HUDEP-2 (cell line): Measurements from ENCODE around the gene FITM1.
"Not testable (repeated sequence)": the region's sequence is repeated elsewhere in the genome, so short reads cannot be mapped to it uniquely, and the experiment has no call there.

Source experiments
- DNase-seq, 76 experiments: peaks; one replicate each; lab custom pipeline; 2025; ENCODE audit not compliant: unreplicated experiment in 76 of 76; lab: John Stamatoyannopoulos, UW

The FITM1 gene

GRCh38 chr14:24096545-24097181 lies 33.8 kb upstream of the FITM1 start:
- no peak for DNase-seq

- DNase-seq = no peak
Observed at GRCh38 chr14:24098229-24098926, 32.1 kb upstream of the FITM1 start.

DNA sequence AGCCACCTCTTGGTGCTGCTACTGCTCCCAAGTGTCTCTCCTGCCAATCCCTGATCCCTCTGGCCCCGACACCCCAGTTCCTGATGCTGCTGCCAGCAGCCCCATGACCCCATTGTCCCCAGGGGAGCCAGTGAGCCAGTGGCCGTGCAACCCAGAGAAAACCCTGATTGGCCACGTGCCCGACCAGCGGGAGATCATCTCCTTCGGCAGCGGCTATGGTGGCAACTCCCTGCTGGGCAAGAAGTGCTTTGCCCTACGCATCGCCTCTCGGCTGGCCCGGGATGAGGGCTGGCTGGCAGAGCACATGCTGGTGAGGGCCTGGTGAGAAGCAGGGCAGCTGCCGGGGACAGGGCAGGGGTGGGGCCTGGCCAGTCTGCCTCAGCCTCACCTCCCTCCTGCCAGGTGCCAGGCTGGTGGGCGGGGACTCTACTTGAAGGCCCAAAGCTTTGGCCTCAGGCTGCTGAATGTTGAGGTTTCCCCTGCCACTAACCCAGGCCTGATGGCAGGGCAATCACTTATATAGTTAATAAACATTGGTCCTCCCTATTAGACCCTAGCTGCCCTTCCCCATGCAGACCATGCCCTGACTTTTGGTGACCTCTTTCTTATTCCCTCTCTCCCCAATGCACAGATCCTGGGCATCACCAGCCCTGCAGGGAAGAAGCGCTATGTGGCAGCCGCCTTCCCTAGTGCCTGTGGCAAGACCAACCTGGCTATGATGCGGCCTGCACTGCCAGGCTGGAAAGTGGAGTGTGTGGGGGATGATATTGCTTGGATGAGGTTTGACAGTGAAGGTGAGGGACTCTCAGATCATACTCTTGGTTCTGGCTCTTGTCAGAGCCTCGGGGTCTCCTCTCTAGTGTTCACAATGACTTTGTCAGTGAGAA lies 31.3 kb upstream of the FITM1 start:
- no peak for DNase-seq

DNA sequence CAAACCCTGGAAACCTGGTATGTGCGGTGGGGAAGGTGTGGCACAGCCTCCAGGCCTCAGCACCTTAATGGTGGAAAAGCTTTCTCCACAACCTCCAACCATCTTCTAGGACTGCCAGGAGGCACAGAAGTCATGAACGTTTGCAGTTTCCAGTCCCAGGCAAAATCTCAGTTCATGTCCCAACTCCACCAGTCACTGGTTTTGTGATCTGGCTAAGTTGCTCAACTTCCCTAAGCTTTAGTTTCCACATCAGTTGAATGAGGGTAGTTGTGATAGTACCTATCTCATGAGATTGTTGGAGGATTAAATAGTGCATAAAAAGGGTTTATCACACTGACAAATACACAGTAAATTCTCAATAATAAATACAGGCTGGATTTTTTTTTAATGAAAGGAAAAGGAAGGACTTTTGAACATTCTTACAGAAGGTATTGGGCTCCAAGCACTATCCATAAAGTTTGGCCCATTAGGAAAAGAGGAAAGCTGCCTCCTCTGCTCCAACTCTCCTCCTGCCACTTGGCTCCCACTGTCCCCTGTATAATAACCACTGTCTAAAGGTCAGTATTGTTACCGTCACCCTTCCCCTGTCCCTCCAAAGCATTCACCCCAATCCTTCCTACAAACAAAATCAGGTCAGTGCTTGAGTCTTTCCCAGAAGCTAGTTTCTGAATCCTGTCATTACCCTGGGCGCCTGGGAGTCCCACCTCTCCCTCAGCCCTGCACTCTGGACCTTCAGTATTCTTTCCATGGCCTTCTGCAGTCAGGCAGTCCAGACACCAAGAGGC lies 30.1 kb upstream of the FITM1 start:
- no peak for DNase-seq

DNA sequence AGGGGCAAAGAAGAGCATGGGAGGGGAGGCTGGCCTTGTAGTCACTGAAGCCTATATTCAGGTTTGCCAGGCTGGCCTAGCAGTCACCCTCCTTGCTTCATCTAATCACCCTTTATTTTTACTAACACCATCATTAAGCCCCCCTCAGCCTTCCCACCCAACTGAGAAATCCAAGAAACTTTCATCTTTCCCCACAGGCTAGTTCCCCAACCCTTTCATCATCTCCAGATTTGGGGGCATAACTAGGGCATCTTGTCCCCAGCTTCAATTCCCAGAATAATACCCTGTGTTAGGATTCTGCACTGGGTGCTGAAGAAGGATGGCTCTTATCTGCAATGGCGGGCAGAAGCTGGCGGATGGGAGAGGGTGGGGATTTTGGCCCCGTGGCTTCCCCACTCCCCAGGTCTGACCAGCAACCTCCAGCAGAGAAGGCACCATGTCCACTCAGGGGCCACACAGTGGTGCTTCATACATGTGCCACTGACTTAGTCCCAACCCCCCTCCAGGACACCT lies 29.4 kb upstream of the FITM1 start:
- no peak for DNase-seq

DNA sequence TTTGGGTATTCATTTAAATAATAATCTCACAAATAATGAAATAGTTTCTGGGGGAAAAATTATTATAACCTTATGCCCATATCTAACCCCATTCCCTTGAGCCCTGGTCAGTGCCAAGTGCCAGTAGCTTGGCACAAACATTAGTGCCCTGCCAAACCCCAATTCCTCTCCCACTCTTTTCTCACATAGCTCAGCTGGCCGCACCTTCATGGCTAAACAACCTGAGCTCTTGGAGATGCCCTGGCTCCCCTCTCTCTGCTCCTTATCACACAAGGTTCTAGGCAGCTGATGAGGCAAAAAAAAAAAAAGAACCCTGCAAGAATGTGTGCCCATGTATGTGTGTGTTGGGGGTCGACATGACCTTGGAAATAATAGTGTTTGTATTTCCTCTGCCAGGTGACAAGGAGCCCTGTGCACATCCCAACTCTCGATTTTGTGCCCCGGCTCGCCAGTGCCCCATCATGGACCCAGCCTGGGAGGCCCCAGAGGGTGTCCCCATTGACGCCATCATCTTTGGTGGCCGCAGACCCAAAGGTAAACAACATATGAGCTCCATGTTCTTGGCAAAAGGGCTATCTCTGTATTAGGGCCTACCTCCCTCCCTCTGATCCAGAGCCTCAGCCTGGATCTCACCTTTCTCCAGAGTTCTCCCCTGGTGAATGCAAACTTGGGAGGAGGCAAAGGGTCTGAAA lies 28.0 kb upstream of the FITM1 start:
- DNase-seq = no peak

DNA sequence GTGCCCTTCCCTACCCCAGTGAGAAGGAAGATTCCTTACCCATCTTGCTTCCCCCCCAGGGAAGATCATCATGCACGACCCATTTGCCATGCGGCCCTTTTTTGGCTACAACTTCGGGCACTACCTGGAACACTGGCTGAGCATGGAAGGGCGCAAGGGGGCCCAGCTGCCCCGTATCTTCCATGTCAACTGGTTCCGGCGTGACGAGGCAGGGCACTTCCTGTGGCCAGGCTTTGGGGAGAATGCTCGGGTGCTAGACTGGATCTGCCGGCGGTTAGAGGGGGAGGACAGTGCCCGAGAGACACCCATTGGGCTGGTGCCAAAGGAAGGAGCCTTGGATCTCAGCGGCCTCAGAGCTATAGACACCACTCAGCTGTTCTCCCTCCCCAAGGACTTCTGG lies 27.0 kb upstream of the FITM1 start:
- DNase-seq = no peak

- not testable (repeated sequence) for DNase-seq
Observed at GRCh38 chr14:24105609-24106239, 24.7 kb upstream of the FITM1 start.

GRCh38 chr14:24106672-24107271 lies 23.7 kb upstream of the FITM1 start:
- DNase-seq = no peak

GRCh38 chr14:24108336-24108874 lies 22.1 kb upstream of the FITM1 start:
- DNase-seq = no peak

- DNase-seq = no peak
Observed at GRCh38 chr14:24110060-24110459, 20.4 kb upstream of the FITM1 start.

DNA sequence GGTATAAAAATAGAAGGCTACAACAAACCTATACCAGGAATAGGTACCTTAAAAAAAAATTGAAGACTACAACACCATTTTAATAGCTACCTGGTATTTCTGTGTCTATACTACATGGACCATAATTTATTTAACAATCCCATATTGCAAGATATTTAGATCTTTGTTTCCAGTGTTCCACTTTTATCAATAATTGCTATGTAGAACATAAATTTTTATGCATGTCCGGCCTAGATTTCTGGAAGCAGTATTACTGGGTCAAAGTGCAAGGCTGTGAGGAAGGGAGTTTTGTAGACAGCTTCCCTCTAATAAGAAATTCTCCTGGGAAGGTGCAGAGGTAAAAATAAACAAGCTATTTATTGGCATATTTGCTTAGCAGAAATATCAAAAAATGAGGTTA lies 19.9 kb upstream of the FITM1 start:
- no peak for DNase-seq

- DNase-seq = peak in 3 of 76 experiments; percentile 40 to 64 (median 50)
Observed at GRCh38 chr14:24113379-24113800, 17.1 kb upstream of the FITM1 start.

DNA sequence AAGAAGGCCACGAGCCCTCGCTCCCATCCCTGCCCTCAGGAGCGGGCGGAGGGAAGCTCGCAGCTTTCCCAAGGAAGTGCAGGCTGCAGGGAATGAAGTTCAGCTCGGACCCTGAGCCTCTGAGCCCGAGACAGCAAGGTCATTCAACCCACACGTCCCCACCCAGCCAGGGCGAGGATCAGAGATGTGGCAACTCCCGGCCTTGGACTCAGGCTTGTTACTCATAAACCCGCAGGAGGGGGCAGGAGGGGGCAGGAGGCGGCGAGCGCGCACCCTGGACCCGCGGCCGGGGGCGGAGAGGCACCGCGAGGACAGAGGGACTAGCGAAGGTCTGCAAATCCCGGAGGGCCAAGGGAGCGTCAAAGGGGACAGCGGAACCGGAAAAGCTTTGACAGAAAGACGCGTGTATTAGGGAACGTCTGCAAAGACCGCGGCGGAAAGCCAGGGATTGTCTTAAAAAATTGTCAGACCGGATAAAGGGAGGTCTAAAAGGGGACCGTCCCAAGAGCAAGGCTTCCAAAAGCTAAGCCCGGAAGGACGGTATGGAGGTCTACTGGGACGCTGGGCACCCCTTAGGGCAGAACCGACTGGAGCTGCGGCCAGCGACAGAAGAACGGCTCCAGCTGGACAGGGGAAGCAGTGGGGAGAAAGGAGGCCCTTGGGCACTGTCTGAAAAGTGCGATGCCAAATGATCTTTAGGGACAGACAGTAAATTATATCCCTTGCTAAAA lies 16.5 kb upstream of the FITM1 start:
- peak; percentile 30 to 93 (median 79) for DNase-seq

DNA sequence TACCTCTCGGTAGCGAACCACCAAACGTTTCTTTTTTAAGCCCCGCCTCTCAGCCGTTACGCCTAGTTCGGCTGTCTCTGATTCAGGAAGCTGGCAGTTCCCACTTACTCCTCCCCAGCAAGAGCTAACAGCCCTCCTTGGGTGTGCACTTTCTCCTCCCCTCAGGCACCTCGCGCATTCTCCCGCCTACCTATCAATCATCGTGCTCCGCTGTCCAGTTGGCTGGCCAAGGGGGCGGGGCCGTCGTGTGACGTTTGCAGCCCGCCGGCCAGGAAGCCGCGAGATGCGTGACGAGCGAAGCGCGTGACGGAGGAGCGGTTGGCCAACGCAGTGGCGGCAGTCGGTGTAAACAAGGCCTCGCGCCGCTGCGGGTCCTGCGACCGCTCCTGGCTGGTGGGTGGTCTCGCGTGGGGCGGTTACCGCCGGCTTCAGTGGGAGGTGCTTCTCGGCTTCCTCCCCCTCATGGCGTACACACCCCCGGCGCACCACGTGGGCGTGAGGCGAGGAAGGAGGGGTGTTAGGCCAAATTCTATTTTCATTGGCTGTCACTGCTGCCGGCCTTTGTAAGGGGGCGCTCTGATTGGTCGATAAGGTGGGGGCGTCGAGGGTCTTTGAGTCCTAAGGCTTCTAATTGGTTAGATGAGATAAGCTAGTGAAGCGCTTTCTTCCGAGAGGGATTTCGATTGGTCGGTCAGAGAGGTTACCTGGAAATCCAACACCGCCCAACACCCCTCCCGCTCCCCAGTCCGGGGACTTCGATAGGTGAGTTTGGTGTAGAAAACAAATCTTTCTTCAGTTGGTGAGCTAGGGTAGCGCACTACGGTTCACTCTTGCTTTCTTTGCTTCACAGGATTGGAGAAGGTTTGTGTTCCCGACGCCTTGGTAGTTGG lies 15.7 kb upstream of the FITM1 start, which contains the start of the genes DCAF11 and NRL:
Gene DCAF11 (plus strand): TSS at position 246 of the 890 bp plus-strand sequence. CDS start 818 bp downstream, outside the sequence.
Gene NRL (minus strand): TSS at position 418 of the 890 bp plus-strand sequence. CDS start 32,101 bp downstream, outside the sequence.
- DNase-seq = peak; percentile 71 to 100 (median 98)

DNA sequence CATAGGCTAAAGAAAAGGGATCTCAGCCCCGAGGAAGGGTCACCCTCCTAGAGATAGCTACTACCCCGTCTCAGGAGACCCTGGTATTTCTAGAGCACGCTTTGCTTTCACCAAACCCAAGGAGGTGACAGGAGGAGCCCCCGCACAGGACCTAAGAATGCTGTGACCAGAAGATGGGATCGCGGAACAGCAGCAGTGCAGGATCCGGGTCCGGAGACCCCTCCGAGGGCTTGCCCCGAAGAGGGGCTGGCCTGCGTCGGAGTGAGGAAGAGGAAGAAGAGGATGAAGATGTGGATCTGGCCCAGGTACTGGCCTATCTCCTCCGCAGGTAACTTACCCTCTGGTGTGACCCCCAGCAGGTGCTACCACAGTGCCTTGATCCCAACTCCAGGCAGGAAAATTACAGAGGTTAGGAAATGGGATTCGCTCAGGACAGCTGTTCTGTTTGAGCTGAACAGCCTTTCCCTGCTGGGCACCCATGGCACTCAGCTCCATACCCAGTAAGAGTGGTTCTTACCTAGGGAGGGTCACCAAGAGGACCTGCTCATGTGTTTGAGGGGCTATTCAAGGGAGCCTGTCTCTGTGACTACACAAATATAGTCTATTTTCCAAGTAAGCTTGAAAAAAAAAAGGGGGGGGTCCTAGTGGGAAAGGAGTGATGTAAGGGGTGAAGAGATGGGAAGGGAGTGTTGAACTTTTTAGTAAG lies 14.9 kb upstream of the FITM1 start:
- no peak for DNase-seq
